HepG2 (cell line): ENCODE results near the gene PIR. TPM values are rescaled to one million over a fixed set of nuclear protein-coding genes. Genes with fewer than 3 reads are reported as not detected.

ENCODE experiments used
- ATAC-seq: fragments of 200-7000 bp; cut with Tn5 transposase; 3 replicates; pipeline ENCODE4 v1.9.1; 2020; ENCODE audit warnings: mild to moderate bottlenecking, moderate library complexity
- BruUV-seq: library from RNA; stranded (reverse); fragments of 400-500 nt; replicated peaks from 2 replicates; lab custom pipeline; 2021; lab: Mats Ljungman, UMichigan
- CTCF ChIA-PET: fragments of 300-600 bp; formaldehyde crosslinking; extraction: SDS; loops from one replicate; lab custom pipeline; 2021; ENCODE audit warnings: low total read pairs, inconsistent platforms, low intra/inter-chr PET ratio; lab: Yijun Ruan, JAX
- POLR2A ChIA-PET: fragments of 350-600 bp; sonication (Branson Sonifier 250); formaldehyde crosslinking; loops from one replicate; lab custom pipeline; 2020; ENCODE audit warnings: antibody characterized with exemption, inconsistent platforms; lab: Yijun Ruan, JAX
- DNase-seq: peaks from one replicate; pipeline ENCODE4 v3.0.0-alpha.2; 2015; ENCODE audit warnings: low spot score
- FAIRE-seq: peaks from 3 replicates; lab custom pipeline; 2011; peaks lifted over from hg19 to GRCh38; lab: Jason Lieb, UNC
- H2AFZ ChIP-seq: one replicate; pipeline ENCODE4 v1.6.1; 2011; ENCODE audit warnings: low read length, inconsistent platforms
- H3K27ac ChIP-seq: fragments of 300-600 bp; 3 replicates; pipeline ENCODE4 v1.8.0; 2011; ENCODE audit warnings: mixed run types, mild to moderate bottlenecking, mixed read lengths, low read length, inconsistent platforms; ENCODE audit not compliant: insufficient read depth; ENCODE audit errors: extremely low read length
- H3K27me3 ChIP-seq, 2 experiments: fragments of 200-600 bp in 1 of 2; 2 replicates in 1 of 2; 3 replicates in 1 of 2; pipeline versions ENCODE4 v1.6.0 to v1.8.0; 2011; ENCODE audit warnings: low read length in 2 of 2, mild to moderate bottlenecking in 2 of 2, moderate library complexity in 2 of 2, inconsistent platforms in 1 of 2; ENCODE audit not compliant: insufficient read depth in 2 of 2, control insufficient read depth in 1 of 2
- H3K36me3 ChIP-seq, 2 experiments: fragments of 200-600 bp in 1 of 2; replicated peaks in 1 of 2; 2 replicates in 1 of 2; 3 replicates in 1 of 2; pipeline versions ENCODE4 v1.5.1 to v1.8.0; 2011; ENCODE audit warnings: low read length in 2 of 2, inconsistent platforms in 1 of 2; ENCODE audit not compliant: insufficient read depth in 2 of 2, control insufficient read depth in 1 of 2
- H3K4me1 ChIP-seq: 2 replicates; pipeline ENCODE4 v1.5.1; 2012; ENCODE audit warnings: low read length, inconsistent platforms; ENCODE audit not compliant: insufficient read depth
- H3K4me2 ChIP-seq: 2 replicates; pipeline ENCODE4 v1.6.0; 2011; ENCODE audit warnings: low read depth, low read length, inconsistent platforms
- H3K4me3 ChIP-seq, 3 experiments: fragments of 200-600 bp in 1 of 3; sonication (generic), shearing (Covaris generic) in 1 of 3; replicated peaks in 1 of 3; 2 replicates each; pipeline ENCODE4 v1.5.1; 2011 to 2016; ENCODE audit warnings: low read length in 3 of 3, inconsistent platforms in 2 of 3, low read depth in 2 of 3, mild to moderate bottlenecking in 2 of 3, control low read depth in 1 of 3, mixed read lengths in 1 of 3; ENCODE audit not compliant: insufficient read depth in 1 of 3
- H3K79me2 ChIP-seq: one replicate; pipeline ENCODE4 v1.6.1; 2011; ENCODE audit warnings: low read length, inconsistent platforms; ENCODE audit not compliant: insufficient read depth
- H3K9ac ChIP-seq: 2 replicates; pipeline ENCODE4 v1.6.0; 2011; ENCODE audit warnings: mild to moderate bottlenecking, low read depth, low read length, inconsistent platforms; ENCODE audit not compliant: insufficient read depth
- H3K9me3 ChIP-seq: 2 replicates; pipeline ENCODE4 v1.5.1; 2012; ENCODE audit warnings: mild to moderate bottlenecking, low read length
- H4K20me1 ChIP-seq: 2 replicates; pipeline ENCODE4 v1.6.0; 2011; ENCODE audit warnings: inconsistent platforms, mild to moderate bottlenecking, low read length, moderate library complexity; ENCODE audit not compliant: insufficient read depth
- ATF1 ChIP-seq: IDR thresholded peaks from 2 replicates; pipeline ENCODE4 v1.6.1; 2016; ENCODE audit warnings: mild to moderate bottlenecking, control low read depth
- NFE2L2 ChIP-seq: fragments of 150-350 bp; IDR thresholded peaks from 2 replicates; pipeline ENCODE4 v1.6.1; 2014; ENCODE audit warnings: low read length
- SCMH1 ChIP-seq: sonication (generic); formaldehyde crosslinking; IDR thresholded peaks from 2 replicates; pipeline ENCODE4 v1.9.0; 2021; ENCODE audit warnings: missing genetic modification reagents, mild to moderate bottlenecking, borderline replicate concordance
- SNAI1 ChIP-seq: sonication (generic); formaldehyde crosslinking; IDR thresholded peaks from 2 replicates; pipeline ENCODE4 v1.5.0; 2020; ENCODE audit warnings: mild to moderate bottlenecking, missing genetic modification reagents, borderline replicate concordance
- SNRNP70 ChIP-seq: fragments of 200-400 bp; formaldehyde crosslinking; IDR thresholded peaks from 2 replicates; pipeline ENCODE4 v1.6.1; 2017; ENCODE audit warnings: mild to moderate bottlenecking, low read depth, low read length, moderate library complexity
- ZNF121 ChIP-seq: sonication (generic); formaldehyde crosslinking; IDR thresholded peaks from 2 replicates; pipeline ENCODE4 v1.5.0; 2020; ENCODE audit warnings: mild to moderate bottlenecking, missing genetic modification reagents
- ZNF3 ChIP-seq: IDR thresholded peaks from 2 replicates; pipeline ENCODE4 v1.7.0; 2017; ENCODE audit warnings: inconsistent platforms
- ZNF446 ChIP-seq: sonication (generic); formaldehyde crosslinking; IDR thresholded peaks from 2 replicates; pipeline ENCODE4 v1.5.0; 2020; ENCODE audit warnings: mild to moderate bottlenecking, missing genetic modification reagents
- WGBS: methylation state at CpG from one replicate; pipeline ENCODE4 v1.1.6; 2017; ENCODE audit warnings: low lambda C conversion rate; 5-methylcytosine and 5-hydroxymethylcytosine counted together
- in situ Hi-C: cut with HindIII; loops from 2 replicates; pipeline ENCODE4 v1.10.0; 2017; ENCODE audit warnings: low pct_unique_long_range_greater_than_20kb; ENCODE audit not compliant: extremely low pct_ligation_motif_present
- intact Hi-C: fragments of 100-400 bp; cut with micrococcal nuclease; formaldehyde crosslinking; loops from one replicate; pipeline ENCODE4 v1.10.0; 2022; ENCODE audit not compliant: unreplicated experiment
- polyA plus RNA-seq, 8 experiments: library from polyadenylated mRNA; depleted of rRNA in 3 of 8; stranded (reverse) in 7 of 8; unstranded in 1 of 8; fragments of >200 nt; fragmentation: Illumina TruSeq in 4 of 8; extraction: Trizol in 4 of 8; gene quantifications; 2 replicates each; pipeline versions ENCODE4 v1.2.1 to v1.2.3, GENCODE V29; 2011 to 2016; ENCODE audit warnings: low read depth in 4 of 8, missing spikeins in 1 of 8, mixed read lengths in 1 of 8; ENCODE audit not compliant: insufficient read depth in 1 of 8
- total RNA-seq, 5 experiments: library from RNA; depleted of rRNA; stranded (reverse); fragments of >200 nt; fragmentation: Illumina TruSeq; extraction: Trizol; gene quantifications; 2 replicates each; pipeline ENCODE4 v1.2.3, GENCODE V29; 2016; ENCODE audit warnings: low read depth in 1 of 5
- TF ChIP-seq, protein P1 (sequence below): sonication (generic); formaldehyde crosslinking; IDR thresholded peaks from 2 replicates; pipeline ENCODE4 v1.9.0; 2021; ENCODE audit warnings: missing genetic modification reagents, borderline replicate concordance

PIR gene
- total and polyA plus RNA-seq, 2 of the 13 experiments (the other 11 are each of a cell fraction or from before 2014, with no cell fraction given): 12.2 to 38.0 TPM

DNA sequence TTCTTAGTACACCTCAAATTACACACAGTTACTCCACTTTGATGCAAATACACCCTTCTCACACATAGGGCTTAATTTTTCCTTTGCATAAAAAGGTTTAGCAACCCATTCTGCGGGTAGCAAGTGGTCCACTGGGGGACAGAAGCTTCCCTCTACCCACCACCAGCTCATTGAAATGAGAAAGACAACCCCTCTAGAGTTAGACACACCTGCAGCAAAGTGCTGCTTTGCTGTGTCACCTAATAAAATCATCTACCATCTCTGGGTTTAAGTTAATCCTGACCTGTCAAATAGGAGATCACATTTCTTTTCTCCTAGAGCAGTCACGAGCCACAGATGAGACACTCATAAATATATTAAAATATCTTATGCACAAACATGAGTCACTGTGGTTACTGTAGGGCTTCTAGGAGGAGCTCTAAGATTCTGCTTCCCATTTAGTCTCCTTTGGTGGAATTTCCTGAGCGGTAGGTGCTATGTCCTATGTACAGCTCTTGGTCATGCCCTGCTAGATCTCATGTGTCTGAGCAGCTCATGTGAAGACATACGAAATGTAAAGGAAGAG, 19.4 kb upstream of the PIR start:
- FAIRE-seq (no peak), ATAC-seq (no peak), DNase-seq (no peak)
- no peak overlapping the region for H3K27ac ChIP-seq
- H3K4me2 ChIP-seq: no peak overlapping the region
- POLR2A ChIA-PET: no interaction called here
- BruUV-seq: no TSS peak
- H3K9me3 ChIP-seq: no peaks in the 10 kb centered on the region
- no peak overlapping the region for H3K9ac ChIP-seq
- H3K36me3 ChIP-seq: no peaks in the 10 kb centered on the region
- H3K79me2 ChIP-seq: no peaks in the 10 kb centered on the region
- TF ChIP-seq SNAI1 (CRISPR knock-in tag) (no peak), ATF1 (CRISPR knock-in tag) (no peak), SNRNP70 (no peak)
- TF ChIP-seq, protein P1, sequence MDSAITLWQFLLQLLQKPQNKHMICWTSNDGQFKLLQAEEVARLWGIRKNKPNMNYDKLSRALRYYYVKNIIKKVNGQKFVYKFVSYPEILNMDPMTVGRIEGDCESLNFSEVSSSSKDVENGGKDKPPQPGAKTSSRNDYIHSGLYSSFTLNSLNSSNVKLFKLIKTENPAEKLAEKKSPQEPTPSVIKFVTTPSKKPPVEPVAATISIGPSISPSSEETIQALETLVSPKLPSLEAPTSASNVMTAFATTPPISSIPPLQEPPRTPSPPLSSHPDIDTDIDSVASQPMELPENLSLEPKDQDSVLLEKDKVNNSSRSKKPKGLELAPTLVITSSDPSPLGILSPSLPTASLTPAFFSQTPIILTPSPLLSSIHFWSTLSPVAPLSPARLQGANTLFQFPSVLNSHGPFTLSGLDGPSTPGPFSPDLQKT (CRISPR knock-in tag): no peak
- TF ChIP-seq, all 625 proteins: peak for 0
- no peak overlapping the region for H3K4me3 ChIP-seq
- CTCF ChIA-PET: no interaction called here
- intact Hi-C loops: no loop called here
- H4K20me1 ChIP-seq: no peaks in the 10 kb centered on the region
- WGBS: 6% methylated on average over 4 of the region's 4 CpGs
- no peak overlapping the region for H2AFZ ChIP-seq
- no peaks in the 10 kb centered on the region for H3K27me3 ChIP-seq
- no peaks in the 10 kb centered on the region for H3K4me1 ChIP-seq
- in situ Hi-C loops: no loop called here

DNA sequence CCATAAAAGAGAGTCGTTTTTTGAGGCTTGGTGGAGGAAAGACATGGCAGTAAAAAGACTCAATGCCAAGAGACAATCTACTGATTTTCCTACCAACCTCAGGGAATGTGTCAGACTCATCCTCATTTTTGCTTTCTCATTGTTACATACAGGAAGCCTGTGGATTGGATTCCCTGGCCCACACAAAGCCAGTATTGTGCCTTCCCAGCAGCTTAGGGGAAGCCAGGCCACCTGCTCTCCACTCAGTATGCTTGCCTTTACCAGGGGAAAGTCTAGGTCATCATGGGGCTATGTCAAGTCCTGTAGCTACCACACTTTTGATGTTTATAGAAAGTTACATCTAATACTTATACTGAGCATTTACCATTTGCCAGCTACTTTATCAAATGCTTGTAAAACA, 18.4 kb upstream of the PIR start:
- TF ChIP-seq ZNF446 (CRISPR knock-in tag) (no peak), ZNF121 (no peak), SCMH1 (CRISPR knock-in tag) (no peak), ZNF3 (no peak), NFE2L2 (0 out of 2 replicates have a peak, but pooled peaks have one; percentile 13)
- TF ChIP-seq, all 625 proteins: peak for 1
- intact Hi-C loops: no loop called here
- Histone ChIP-seq H3K79me2 (no peaks in the 10 kb centered on the region), H3K9ac (no peak overlapping the region), H3K4me2 (no peak overlapping the region), H3K4me1 (no peaks in the 10 kb centered on the region), H2AFZ (no peak overlapping the region), H4K20me1 (no peaks in the 10 kb centered on the region), H3K4me3 (no peak overlapping the region), H3K27me3 (no peaks in the 10 kb centered on the region), H3K36me3 (no peaks in the 10 kb centered on the region), H3K27ac (no peak overlapping the region), H3K9me3 (no peaks in the 10 kb centered on the region)
- FAIRE-seq: peak; percentile 30
- BruUV-seq: no TSS peak
- CTCF ChIA-PET: no interaction called here
- peak; percentile 72 for ATAC-seq
- in situ Hi-C loops: no loop called here
- POLR2A ChIA-PET: no interaction called here
- peak; percentile 31 for DNase-seq
- 0% methylated on average over 1 of the region's 1 CpG for WGBS
